ENCODE measurements around the gene TGFB1.

TGFB1 gene

GRCh38 chr19:41308450-41309179, 45.1 kb downstream of the TGFB1 start:
- H3K4me3 Mint-ChIP-seq, result peak overlapping the region; percentile 94
- peak; percentile 97 for TF ChIP-seq CTCF (IDR thresholded peaks at IDR 0.05)
- peak; percentile 97 for DNase-seq
- H3K27me3 Mint-ChIP-seq (ENCODE audit: low read depth, poor library complexity), result peaks cover 6% of the 10 kb centered on the region
- peaks cover 46% of the 10 kb centered on the region for H3K36me3 Mint-ChIP-seq (ENCODE audit: low read depth)
- peaks cover 45% of the 10 kb centered on the region for H3K4me1 Mint-ChIP-seq
- H3K27ac Mint-ChIP-seq, result peak overlapping the region; percentile 93
- H3K9me3 Mint-ChIP-seq, result no peaks in the 10 kb centered on the region

- Mint-ChIP-seq H3K36me3 (ENCODE audit: low read depth) (peaks cover 46% of the 10 kb centered on the region), H3K9me3 (no peaks in the 10 kb centered on the region), H3K27me3 (ENCODE audit: low read depth, poor library complexity) (peaks cover 6% of the 10 kb centered on the region), H3K27ac (peak overlapping the region; percentile 93), H3K4me3 (no peak overlapping the region), H3K4me1 (peaks cover 39% of the 10 kb centered on the region)
- TF ChIP-seq CTCF (IDR thresholded peaks at IDR 0.05), result no peak
- no peak for DNase-seq
Observed at GRCh38 chr19:41307954-41308449, 45.7 kb downstream of the TGFB1 start.

- H3K27me3 Mint-ChIP-seq (ENCODE audit: low read depth, poor library complexity), result peaks cover 6% of the 10 kb centered on the region
- H3K9me3 Mint-ChIP-seq, result no peaks in the 10 kb centered on the region
- no peak for TF ChIP-seq CTCF (IDR thresholded peaks at IDR 0.05)
- peaks cover 31% of the 10 kb centered on the region for H3K4me1 Mint-ChIP-seq
- peaks cover 46% of the 10 kb centered on the region for H3K36me3 Mint-ChIP-seq (ENCODE audit: low read depth)
- H3K27ac Mint-ChIP-seq, result peak overlapping the region; percentile 93
- H3K4me3 Mint-ChIP-seq, result no peak overlapping the region
- no peak for DNase-seq
Observed at GRCh38 chr19:41307090-41307875, 46.4 kb downstream of the TGFB1 start.

GRCh38 chr19:41305927-41306793, 47.6 kb downstream of the TGFB1 start:
- no peaks in the 10 kb centered on the region for H3K9me3 Mint-ChIP-seq
- no peak for DNase-seq
- H3K27ac Mint-ChIP-seq, result no peak overlapping the region
- no peak overlapping the region for H3K4me3 Mint-ChIP-seq
- no peak for TF ChIP-seq CTCF (IDR thresholded peaks at IDR 0.05)
- peaks cover 20% of the 10 kb centered on the region for H3K4me1 Mint-ChIP-seq
- peaks cover 6% of the 10 kb centered on the region for H3K27me3 Mint-ChIP-seq (ENCODE audit: low read depth, poor library complexity)
- peaks cover 54% of the 10 kb centered on the region for H3K36me3 Mint-ChIP-seq (ENCODE audit: low read depth)

GRCh38 chr19:41304706-41305483, 48.8 kb downstream of the TGFB1 start:
- no peaks in the 10 kb centered on the region for H3K9me3 Mint-ChIP-seq
- peaks cover 67% of the 10 kb centered on the region for H3K36me3 Mint-ChIP-seq (ENCODE audit: low read depth)
- peaks cover 14% of the 10 kb centered on the region for H3K4me1 Mint-ChIP-seq
- DNase-seq, result no peak
- no peak for TF ChIP-seq CTCF (IDR thresholded peaks at IDR 0.05)
- H3K4me3 Mint-ChIP-seq, result no peak overlapping the region
- H3K27ac Mint-ChIP-seq, result no peak overlapping the region
- peaks cover 6% of the 10 kb centered on the region for H3K27me3 Mint-ChIP-seq (ENCODE audit: low read depth, poor library complexity)

Data from nephron progenitor cell (in vitro differentiated cells).